HG03342 (cell line): ENCODE measurements around the gene UCK2.
A peak's percentile ranks its signal among the peaks of the same experiment; 100 is the strongest.

ENCODE experiments used
- ATAC-seq: cut with Tn5 transposase; IDR thresholded peaks from one replicate; pipeline ENCODE4 v1.9.1; 2021; ENCODE audit warnings: mild to moderate bottlenecking, moderate library complexity; ENCODE audit not compliant: unreplicated experiment

The UCK2 gene

DNA sequence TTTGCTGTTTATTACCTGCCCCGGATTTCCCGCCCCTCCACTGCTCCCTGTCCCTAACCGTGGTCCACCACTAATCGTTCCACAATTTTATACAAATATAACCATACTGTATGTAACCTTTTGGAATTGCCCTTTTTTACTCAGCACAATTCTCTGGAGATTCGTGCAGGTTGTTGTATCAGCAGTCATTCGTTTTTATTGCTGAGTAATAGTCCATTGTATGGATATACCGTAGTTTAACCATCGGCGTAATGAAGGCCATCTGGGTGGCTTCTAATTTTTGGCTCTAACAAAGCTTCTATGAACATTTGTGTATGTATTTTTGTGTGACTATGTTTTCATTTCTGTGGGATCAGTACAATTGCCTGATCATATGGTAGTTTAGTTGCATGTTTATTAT is 50.0 kb downstream of the UCK2 start:
- ATAC-seq = no peak

DNA sequence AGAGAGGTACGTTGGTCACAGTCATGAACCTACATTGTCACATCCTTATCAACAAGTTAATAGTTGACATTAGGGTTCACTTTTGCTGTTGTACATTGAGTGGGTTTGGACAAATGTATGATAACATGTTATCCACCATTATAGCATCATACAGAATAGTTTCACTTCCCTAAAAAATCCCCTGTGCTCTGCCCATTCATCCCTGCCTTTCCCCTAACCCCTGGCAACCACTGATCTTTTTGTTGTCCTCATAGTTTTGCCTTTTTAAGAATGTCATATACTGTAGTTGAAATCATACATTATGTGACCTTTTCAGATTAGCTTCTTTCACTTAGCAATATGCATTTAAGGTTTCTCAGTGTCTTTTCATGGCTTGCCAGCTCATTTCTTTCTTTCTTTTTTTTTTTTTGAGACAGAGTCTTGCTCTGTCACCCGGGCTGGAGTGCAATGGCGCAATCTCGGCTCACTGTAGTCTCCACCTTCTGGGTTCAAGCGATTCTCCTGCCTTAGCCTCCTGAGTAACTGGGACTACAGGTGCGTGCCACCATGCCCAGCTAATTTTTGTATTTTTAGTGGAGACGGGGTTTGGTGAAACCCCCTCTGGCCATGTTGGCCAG is 50.6 kb downstream of the UCK2 start:
- ATAC-seq = peak; percentile 65

DNA sequence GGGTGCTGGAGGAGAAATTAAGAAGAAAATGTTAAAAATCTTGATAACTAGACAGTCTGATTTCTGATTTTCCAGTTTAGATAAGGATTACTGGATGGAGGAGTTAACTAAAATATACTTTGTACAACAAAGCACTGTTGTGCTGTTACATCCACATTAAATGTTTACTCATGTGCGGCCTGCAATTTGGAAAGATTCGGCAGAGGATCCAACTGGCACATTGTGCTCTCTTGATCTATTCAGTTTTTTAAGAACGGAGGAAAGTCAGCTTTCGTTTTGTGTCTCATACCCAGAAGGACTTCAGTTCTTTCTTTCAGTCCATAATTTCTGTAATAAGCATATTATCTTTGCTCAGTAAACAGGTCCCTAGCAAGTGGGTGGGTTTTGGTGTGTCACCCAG is 52.5 kb downstream of the UCK2 start:
- no peak for ATAC-seq

DNA sequence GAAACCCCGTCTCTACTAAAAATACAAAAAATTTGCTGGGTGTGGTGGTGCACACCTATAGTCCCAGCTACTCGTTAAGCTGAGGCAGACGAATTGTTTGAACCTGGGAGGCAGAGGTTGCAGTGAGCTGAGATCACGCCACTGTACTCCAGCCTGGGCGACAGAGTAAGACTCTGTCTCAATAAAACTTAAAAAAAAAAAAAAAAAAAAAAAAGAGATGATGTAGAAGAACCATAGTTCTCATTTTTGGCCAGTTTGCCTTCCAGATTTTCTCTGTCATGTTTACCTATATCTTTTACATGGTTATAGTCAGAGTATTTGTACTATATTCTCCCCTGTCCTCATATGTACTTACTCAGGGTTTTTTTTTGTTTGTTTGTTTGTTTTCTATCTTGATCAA is 53.6 kb downstream of the UCK2 start:
- ATAC-seq = no peak

DNA sequence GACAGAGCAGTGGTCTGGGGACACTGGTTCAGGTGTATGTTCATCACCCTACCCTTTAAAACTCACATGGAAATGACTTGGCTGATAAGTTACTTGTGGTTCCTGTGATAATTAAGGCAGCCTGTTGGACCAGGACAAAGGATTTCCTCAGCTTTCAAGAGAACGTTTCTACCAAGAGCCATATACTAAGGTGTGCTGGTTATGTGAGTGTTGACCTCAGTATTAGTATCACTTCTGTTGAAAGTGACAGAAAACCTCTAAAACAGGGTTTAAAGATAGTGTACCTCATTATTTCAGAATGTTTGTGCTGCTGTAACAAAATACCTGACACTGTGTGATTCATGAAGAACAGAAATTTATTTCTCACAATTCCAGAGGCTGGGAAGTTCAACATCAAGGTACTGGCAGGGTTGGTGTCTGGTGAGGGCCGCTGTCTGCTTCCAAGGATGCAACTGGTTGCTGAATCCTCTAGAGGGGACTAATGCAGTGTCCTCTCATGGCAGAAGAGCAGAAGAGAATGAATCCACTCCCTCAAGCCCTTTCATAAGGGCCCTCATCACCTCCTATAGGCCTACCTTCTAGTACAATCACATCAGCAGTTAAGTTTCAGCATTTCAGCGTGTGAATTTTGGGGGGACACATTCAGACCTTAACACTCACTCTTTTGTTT is 54.9 kb downstream of the UCK2 start:
- ATAC-seq = peak; percentile 25

DNA sequence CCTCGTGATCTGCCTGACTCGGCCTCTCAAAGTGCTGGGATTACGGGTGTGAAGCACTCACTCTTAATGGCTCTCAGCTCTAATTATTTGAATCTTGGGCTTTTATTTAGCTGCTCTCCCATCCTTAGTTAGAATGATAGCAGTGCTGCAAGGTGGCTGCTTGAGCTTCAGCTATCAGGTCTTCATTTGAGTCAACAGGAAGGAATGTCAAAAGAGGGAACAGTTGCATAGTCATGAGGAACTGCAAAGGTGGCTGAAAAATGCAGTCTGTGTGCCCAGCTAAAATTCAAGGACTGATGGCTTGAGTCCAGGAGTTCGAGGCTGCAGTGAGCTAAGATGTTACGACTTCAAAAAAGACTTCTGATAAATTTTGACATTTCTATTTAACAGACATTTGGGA is 55.6 kb downstream of the UCK2 start:
- no peak for ATAC-seq

DNA sequence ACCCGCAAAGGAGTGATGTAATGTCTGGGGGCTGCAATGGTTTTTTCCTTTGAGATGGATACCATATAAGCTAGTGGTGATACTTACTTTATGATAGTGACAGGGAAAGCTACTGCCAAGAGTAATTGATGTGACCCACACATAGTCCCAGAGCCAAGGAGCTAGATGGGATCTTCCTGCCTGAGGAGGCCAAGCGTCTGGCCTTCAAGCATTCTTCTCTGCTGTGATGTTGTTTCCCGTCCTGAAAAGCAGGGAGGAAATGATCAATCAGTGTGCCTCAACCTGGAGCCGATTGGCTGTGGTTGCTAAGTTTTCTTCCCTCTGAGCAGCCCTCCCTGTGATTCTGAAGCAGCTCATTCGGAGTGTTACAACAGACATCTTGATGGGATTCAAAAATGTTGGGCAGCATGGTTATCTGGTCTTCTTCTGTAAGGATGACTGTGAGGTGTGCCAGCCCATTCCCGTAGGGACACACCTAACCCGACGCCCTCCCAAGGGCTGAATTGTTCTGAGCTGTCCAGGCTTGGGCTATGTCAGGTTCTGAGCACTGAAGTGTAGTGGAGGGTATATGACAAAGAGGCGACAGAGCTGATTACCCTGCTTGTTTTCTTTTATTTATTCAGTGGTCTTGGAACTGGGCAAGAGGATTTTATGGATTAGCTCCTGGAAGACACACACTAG is 56.7 kb downstream of the UCK2 start:
- peak; percentile 8 for ATAC-seq

DNA sequence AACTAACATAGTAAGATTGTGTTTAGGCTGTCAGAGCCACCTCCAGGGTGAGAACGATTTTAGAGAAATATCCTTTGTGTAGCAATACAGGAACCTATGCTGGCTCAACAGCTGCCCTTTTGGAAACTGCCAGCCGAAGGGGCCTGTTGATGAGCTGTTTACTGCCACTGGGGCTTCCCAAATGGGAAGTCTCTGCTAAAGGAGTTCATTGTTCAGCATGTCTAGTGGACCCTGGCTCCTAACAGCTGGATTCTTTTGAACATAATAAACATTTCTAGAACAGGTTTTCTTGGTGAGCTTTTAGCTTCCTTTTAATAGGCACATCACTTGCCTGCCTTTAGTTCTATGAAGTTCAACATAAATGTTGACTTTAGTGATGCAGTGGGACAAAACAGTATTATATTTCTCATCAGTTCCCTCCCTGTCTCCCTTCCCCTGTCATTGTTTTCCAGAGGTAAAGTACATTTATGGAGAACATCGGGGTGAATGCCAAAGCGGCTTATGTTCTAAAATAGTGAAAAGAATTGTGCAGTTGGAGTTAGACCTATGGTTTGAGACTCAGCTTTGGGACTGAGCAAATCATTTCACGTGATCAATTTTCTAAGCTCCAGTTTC is 57.4 kb downstream of the UCK2 start:
- ATAC-seq = peak; percentile 38

DNA sequence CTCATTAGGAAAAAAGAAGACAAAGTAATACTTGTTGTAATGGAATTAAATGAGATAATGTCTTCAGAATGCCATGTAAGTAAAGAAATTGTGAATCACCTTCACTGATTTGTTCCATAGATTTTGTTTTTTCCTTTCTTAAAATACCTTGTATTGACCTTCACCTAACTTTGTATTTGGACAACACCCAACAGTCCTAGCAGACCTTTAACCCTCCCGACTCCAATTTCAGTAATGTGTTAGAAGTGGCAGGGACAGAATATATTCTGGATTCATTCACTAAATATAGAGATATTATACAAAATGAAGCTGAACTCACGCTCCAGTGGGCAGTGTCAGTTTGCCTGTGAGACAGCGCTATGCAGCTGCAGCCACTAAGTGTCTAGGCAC is 57.9 kb downstream of the UCK2 start:
- no peak for ATAC-seq

DNA sequence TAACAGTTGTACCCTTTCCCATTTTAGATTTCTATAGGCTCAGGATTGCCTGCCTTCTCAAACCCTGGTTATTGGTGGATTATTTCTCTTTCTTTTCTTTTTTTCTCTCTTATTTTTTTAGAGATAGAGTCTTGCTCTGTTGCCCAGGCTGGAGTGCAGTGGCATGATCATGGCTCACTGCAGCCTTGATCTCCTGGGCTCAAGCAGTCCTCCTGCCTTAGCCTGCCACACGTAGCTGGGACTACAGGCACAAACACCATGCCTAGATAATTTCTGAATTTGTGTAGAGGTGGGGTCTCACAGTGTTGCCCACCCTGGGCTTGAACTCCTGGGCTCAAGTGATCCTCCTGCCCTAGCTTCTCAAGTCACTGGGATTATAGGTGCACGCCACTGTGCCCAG is 58.8 kb downstream of the UCK2 start:
- no peak for ATAC-seq

DNA sequence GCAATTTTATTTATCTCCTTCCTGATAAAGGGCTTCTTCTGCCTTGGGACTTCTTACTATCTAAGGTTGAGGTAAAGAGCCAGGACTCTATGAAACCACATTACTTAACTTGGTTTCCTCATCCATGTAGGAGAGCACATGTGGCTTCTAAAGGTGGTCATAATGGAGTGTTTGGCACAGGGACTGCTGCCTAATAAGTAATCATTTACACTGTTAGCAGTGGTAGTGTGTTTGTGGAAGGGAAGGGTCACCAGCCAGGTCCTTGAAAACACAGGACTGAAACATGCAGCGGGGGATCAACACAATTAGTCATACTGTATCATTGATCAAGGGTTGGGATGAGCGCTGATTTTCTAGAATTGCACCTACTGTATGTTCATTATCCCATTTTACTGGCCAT is 59.6 kb downstream of the UCK2 start:
- no peak for ATAC-seq

DNA sequence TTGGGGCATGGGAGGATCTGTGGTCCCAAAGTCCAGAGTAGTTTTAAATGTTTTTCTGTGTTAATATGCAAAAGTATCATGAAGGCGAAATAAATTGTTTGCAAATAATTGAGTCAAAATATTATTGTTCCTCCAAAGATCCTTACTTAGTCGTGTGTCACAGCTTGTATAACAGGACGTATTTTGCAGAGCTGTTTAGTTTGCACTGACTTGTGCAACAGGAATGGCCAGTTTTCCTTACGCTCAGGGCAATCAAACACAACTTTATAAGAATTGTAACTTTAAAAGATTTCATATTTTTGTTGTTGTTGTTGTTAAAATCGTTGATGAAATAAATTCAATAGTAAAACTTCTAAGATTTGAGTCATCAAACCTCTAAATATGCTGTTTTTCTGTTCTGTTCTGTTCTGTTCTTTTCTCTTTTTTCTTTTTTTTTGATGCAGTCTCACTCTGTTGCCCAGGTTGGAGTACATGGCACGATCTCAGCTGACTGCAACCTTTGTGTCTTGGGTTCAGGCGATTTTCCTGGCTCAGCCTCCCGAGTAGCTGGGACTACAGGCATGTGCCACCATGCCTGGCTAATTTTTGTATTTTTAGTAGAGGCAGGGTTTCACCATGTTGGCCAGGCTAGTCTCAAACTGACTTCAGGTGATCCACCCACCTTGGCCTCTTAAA is 60.6 kb downstream of the UCK2 start:
- ATAC-seq = no peak

DNA sequence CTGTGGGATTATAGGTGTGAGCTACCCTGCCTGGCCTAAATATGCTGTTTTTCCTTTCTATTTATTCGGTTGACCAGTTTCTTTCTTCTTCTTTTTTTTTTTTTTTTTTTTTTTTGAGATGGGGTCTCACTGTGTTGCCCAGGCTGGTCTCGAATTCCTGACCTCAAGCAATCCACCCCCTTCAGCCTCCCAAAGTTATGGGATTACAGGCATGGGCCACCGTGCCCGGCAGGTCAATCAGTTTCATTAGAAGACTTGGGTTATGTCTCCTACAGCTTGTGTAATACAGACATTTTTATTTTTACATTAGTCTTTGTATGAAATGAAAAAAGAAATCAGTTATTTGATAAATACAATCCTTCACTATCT is 61.1 kb downstream of the UCK2 start:
- ATAC-seq = no peak

DNA sequence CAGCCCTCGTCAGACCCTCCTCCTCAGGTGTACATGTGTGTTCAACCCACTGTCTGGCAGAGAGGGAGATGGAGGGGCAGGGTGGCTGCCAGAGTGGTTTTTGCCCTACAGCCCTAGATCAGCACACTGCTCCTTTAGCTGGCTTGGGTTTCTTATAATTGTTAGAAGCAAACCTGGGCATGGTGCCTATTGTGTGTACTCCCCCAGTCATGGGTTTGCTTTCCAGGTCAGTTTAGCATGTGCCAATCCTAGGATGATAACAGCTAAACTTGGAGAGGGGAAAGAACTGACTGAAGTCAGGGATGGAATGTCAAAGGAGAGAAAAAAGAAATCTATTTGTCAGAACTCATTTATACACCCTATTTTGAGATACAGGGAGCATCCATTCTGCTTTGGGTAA is 63.3 kb downstream of the UCK2 start:
- ATAC-seq = no peak

DNA sequence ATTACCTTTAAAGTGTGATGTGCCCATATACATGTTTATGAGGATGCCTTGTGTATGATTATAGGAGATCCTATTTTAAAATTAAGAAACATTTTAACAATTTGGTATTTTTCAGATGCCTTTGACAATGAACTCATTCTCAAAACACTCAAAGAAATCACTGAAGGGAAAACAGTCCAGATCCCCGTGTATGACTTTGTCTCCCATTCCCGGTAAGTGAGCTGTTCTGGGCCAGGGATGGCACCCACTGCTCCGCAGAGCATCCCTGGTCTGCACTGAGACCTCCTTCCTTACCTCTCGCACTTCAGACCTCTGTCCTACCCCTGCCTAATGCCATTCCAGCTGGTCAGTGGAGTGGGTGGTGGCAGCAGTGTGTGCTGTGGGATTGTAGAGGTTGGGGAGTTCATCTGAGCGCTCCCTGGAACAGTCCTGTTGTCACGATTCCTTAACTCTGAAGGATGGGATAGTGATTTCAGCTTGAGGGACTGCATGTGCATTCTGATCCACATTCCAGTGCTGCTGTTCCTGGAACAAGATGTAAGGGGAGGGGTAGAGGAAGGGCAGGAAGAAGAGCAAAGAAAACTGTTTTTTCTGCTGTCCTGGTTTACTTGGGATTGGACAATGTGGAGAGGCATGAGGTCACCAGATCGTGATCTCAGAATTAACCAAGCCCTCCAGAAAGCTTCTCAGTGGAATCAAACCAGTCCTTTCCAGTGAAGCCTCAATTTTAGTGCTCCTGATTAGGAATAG is 63.9 kb downstream of the UCK2 start:
- no peak for ATAC-seq

DNA sequence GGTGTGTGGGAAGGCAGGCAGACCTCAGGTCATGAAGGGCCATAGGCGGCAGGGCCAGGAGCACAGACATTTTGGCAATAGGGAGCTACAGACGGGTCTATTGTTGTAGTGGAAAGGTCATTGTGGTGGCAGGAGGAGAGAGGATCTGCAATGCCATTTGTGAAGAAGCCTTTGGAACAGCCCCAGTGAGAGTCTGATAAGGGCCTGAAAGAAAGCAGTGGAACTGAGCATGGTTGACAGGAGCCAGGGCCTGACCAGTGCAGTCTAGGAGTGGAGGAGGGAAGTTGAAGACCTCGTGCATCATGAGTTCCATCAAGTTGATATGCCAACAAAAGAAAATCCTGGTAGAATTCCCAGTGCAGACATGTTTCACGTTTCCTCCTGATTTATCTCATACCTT is 65.5 kb downstream of the UCK2 start:
- ATAC-seq = no peak

DNA sequence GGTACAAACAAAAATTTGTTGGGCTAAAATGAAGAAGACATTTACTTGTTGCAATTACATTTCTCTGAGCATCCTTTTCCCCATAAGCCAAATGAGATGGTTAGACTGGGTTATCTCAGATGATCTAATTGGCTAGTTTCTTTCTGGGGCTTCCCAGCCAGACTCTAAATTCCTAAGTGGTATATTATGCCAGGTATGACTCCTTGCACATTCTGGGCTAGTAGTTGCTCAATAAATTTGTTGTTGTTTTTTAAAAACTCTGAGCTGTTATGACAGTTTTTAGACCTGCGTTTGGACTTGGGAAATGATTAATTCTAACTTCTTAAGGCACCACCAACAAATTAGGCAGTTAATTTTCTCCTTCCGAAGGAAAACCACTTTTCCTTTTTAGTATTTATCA is 66.1 kb downstream of the UCK2 start:
- no peak for ATAC-seq

DNA sequence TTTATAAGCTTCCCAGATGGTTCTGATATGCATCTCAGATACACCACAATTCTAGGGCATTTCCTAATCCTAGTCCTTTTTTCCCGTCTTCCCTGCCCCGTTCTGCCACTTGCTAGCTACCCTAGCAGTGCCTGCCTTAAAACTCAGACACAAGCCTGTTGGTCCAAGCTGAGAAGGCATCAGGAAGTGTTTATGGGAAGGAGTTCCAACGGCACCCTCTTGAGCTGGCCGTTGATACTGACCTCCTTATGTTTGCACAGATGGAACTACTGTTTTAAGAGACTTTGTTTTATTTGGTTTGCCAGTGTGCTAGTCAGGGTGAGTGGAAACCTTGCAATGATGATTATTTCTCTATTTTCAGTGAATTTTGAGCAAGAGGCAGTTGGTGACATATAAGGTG is 67.2 kb downstream of the UCK2 start:
- no peak for ATAC-seq

DNA sequence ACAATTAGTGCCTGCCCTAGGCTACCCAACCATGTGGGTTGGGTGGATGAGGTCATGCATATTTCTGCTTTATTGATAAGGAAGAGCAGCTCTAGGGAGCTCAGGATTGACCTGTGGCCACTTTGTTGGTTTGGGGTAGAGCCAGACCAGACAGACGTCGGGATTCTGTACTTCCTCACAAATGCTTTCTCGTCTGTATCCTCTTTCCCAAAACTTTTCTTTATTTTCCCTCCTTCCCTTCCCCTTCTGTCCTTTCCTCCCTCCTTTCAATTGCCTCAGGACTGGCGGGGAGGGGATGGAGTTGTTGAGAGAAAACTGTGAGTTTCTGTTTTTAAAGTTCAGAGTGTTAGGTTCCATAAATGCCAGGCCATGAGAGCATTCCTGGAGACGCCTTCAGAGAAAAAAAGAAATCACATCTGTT is 68.0 kb downstream of the UCK2 start:
- no peak for ATAC-seq

DNA sequence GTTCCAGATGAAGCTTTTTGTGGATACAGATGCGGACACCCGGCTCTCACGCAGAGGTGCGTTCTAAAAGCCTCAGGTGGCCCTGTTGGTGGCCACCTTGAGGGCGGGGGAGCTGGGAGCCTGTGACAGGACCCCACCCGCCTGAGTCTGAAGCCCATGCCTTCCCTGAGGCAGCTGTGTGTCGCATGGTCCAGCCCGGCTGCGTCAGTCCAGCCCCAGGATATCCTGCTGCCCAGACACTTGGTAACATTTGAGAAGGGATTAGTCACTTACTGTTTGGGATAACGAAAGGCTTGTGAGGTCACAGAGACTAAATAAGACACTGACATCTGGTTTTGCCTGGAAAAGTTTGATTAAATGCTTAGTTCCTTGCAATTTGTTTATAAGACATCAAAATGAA is 68.9 kb downstream of the UCK2 start:
- ATAC-seq = no peak
